CD4-positive, alpha-beta T cell treated with Interleukin-17A for 1 hour (primary cell): Measurements from ENCODE around the gene BOLL.
"Not testable (repeated sequence)": the region's sequence is repeated elsewhere in the genome, so short reads cannot be mapped to it uniquely, and the experiment has no call there.

Experiments
- DNase-seq: peaks from one replicate; pipeline ENCODE4 v3.0.0-alpha.2; 2020

Gene BOLL

GRCh38 chr2:197784956-197785941, at the start of gene BOLL:
BOLL (minus strand) TSS chr2:197785319; CDS start chr2:197781850, 3,469 bp downstream.
- no peak for DNase-seq

DNA sequence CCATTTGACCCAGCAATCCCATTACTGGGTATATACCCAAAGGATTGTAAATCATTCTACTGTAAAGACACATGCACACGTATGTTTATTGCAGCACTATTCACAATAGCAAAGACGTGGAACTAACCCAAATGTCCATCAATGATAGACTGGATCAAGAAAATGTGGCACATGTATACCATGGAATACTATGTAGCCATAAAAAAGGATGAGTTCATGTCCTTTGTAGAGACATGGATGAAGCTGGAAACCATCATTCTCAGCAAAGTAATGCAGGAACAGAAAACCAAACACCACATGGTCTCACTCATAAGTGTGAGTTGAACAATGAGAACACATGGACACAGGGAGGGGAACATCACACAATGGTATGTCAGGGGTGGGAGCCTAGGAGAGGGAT, 49.7 kb upstream of the BOLL start:
- not testable (repeated sequence) for DNase-seq

DNA sequence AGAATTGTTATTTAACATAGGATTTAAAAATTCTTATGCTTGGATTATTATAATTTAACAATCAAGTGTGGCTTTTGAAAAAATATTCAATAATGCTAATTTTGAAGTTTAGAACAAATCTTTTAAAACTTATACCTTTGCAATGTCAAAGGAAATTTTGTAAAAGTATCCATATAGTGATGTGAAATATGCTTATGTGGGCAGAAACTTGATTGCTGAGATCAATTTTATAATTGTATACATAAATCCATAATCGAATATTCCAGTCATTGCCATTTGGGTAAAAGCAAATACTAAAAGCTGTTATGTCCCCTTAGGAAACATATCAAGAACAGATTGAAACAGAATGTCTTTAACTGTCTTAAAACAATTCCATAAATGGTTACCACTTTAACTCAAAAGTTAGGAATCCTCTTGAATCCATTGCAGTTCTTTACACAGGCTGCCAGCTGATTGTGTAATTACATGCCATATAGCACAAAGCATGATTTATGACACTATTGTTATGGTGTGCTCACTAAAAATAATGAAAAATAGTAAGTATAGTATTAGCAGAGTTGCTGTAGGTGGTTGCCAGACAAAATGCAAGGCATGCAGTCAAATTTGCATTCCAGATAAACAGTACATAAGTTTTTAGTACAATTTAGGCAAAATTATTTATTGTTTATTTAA, 43.5 kb upstream of the BOLL start:
- DNase-seq = no peak

GRCh38 chr2:197827618-197828017, 42.5 kb upstream of the BOLL start:
- DNase-seq = no peak

GRCh38 chr2:197822333-197822732, 37.2 kb upstream of the BOLL start:
- no peak for DNase-seq

- no peak for DNase-seq
Observed at GRCh38 chr2:197821550-197822289, 36.6 kb upstream of the BOLL start.

DNA sequence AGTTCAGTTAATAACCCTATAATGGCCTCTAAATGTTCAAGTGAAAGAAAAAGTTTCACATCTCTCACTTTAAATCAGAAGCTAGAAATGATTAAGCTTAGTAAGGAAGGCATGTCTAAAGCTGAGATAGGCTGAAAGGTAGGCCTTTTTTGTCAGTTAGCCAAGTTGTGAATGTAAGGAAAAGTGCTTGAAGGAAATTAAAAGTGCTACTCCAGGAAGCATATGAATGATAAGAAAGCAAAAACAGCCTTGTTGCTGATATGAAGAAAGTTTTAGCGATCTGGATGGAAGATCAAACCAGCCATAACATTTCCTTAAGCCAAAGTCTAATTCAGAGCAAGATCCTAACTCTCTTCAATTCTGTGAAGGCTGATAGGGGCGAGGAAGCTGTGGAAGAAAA, 29.4 kb upstream of the BOLL start:
- DNase-seq = no peak

DNA sequence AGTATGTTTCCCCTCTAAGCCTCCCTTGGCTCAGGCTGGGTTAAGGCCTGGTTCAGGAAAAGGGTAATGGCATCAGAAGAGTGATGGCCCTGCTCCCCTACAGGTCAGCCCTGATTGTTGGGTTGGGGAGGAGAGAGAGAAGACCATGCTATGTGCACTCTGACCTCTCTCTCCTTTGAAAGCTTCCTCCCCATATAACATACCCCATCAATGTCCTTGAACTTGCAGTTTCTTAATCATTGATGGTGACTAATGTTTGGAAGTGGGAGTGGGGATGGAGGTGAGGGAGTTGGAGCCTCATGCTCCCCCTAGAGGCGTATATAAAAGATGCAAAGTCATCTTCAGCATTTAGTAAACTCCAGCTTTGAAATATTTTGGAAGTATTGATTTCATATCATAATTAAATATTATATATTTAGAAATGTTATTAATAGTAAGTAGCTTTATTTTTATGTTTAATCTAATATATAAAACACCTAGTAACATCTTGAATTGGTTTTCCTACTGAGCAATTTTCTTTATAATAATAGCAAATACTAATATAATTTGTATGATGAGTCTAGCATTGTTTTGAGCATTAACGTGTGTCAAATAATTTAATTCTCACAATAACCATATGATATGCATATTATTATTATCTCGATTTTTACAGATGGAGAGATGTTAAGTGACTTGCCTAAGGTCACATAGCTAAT, 28.1 kb upstream of the BOLL start:
- no peak for DNase-seq

DNA sequence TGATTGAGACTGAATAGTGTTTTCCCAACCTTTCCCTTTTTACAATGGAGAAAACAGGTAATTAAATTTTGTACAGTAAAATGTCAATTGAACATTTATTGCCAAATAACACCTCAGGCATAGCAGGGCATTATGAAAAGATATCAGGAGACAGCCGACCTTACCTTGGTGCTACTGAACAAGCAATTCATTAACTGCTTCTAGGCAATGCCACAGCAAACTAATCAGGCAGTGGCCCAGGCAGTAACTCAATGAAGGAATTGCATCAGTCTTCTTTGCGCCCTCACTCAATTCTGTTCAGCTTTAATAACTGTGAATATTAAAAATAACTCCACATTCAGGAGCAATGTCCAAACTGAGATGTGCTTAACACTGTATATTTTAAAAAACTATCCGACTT, 25.4 kb upstream of the BOLL start:
- no peak for DNase-seq

DNA sequence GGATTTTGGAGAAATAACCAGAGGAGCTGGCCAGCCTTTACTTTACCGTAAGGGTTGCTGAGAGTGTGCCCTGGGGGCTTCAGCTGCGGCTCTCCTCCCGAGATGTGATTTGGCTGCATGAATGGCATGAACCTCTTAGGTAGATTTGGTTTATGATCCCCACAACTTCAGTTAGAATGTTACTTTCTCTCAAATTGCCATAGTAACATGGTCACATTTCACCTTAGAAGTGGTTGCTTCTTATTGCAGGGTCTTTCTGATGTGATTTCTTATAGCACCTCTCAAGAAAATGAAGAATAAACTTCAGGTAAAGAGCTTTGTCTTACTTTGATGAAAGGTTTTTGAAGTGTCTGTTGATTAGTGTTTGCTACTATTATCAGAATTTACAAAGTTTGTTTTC, 24.9 kb upstream of the BOLL start:
- no peak for DNase-seq

DNA sequence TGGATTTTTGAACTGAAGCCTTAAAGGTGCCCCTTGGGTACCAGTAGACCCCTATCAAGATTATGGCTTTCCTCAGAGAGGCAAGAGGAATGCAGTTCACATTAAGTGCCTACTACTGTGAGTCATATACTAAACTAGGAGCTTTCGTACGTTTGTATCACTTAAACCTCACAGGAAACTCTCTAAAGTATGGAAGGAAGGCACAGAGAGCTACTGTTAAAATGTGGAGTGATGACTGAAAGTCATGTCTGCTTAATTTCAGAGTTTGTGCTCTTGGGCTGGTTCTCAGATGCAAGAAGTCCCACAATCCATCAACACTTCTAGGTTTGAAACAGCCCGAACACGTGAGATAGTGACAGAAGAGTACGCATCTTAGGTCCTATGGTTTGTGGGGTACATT, 23.9 kb upstream of the BOLL start:
- DNase-seq = no peak

GRCh38 chr2:197805715-197806633, 20.9 kb upstream of the BOLL start:
- no peak for DNase-seq

DNA sequence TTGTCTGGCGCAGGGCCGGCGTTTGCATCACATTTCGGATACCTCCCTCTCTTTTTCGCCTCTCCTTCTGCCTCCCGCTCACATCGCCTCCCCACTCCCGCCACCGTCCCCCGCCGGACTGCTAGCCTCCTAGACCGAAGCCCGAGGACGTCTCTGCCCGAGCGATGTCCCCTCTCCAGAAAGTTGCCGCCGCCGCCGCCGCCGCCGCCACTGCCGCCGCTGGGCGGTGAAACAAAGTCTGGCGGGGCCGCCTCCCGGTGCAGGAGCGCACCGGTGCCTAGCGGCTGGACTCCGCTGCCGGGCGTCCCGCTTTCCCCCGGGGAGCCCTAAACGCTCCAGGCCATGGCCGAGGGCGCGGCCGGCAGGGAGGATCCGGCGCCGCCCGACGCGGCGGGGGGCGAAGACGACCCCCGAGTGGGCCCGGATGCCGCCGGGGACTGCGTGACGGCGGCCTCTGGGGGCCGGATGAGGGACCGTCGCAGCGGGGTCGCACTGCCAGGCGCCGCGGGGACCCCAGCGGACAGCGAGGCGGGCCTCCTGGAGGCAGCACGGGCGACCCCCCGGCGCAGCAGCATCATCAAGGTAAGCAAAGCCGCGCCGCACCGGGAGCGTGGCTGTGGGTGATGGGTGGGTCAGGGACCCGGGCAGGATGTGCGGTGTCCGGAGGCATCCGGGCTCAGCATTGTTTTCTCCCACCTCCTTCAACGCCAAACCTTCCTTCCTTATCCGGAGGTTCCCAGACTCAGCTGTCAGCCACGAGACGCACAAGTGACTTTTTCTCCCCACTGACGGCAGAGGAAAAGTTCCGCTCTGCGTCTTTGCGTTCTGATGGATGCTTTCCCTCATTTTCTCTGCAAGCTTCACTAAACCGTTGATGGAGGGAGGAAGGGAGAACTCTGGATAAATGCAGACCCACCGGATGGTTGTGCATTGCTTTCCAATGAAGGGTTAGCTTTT, 19.9 kb upstream of the BOLL start:
- peak; percentile 17 for DNase-seq

GRCh38 chr2:197804049-197804757, 19.1 kb upstream of the BOLL start, which contains the start of gene PLCL1:
PLCL1 (plus strand) TSS chr2:197804593.
- peak; percentile 93 for DNase-seq

- peak; percentile 71 for DNase-seq
Observed at GRCh38 chr2:197803033-197803444, 17.9 kb upstream of the BOLL start.

GRCh38 chr2:197801033-197801432, 15.9 kb upstream of the BOLL start:
- DNase-seq = no peak

GRCh38 chr2:197800091-197800490, 15.0 kb upstream of the BOLL start:
- no peak for DNase-seq

DNA sequence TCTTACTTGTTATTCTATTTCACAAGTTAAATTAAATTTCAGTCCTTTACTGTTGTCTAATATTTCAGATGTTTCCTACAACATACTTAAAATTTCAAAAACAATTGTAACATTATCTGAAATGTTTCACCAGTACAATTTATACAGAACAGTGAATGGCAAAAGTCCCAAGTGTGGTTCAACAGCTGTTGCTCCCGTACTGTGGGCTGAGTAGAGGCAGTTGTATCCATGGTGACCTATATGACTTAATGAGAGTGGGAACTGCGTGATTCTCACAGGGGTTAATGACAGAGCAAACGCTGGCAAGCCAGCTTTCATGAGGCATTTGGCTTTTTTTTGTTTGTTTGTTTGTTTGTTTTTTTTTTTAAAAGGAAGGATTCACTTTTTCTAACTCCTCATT, 13.9 kb upstream of the BOLL start:
- no peak for DNase-seq

DNA sequence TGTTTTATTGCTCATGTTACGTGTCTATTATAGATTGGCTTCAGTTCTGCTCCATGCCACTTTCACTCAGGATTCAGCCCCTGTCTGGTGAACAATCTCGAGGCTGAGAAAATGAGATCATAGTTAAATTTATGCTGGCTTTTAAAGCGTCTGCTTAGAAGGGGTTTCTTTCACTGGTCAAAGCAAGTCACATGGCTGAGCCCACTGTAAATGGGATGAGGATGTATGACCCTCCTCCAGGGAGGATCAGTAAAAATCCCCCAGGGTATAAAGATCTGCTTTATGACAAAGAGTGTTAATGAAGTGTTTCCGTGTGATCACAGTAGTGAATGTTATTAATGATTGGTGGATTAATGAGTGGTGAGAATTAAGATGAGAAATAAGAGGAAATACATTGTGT, 13.1 kb upstream of the BOLL start:
- no peak for DNase-seq

- DNase-seq = no peak
Observed at GRCh38 chr2:197795277-197795676, 10.2 kb upstream of the BOLL start.
